H4 (cell line): ENCODE results near the gene AHSP. TPM values are rescaled to one million over a fixed set of nuclear protein-coding genes. Genes with fewer than 3 reads are reported as not detected.
"Not testable (repeated sequence)": the region's sequence is repeated elsewhere in the genome, so short reads cannot be mapped to it uniquely, and the experiment has no call there.

ENCODE experiments used
- DNase-seq: peaks from one replicate; pipeline ENCODE4 v3.0.0-alpha.2; 2015; ENCODE audit warnings: low spot score
- total RNA-seq: library from RNA; depleted of rRNA; stranded (reverse); fragments of >200 nt; shearing (Covaris generic); gene quantifications from 2 replicates; pipeline ENCODE4 v1.2.3, GENCODE V29; 2014; rRNA removed

Gene AHSP
- total RNA-seq, 1 experiment from 2014 or later = not detected

GRCh38 chr16:31531096-31531495 is 3.4 kb downstream of the AHSP start:
- no peak for DNase-seq

DNA sequence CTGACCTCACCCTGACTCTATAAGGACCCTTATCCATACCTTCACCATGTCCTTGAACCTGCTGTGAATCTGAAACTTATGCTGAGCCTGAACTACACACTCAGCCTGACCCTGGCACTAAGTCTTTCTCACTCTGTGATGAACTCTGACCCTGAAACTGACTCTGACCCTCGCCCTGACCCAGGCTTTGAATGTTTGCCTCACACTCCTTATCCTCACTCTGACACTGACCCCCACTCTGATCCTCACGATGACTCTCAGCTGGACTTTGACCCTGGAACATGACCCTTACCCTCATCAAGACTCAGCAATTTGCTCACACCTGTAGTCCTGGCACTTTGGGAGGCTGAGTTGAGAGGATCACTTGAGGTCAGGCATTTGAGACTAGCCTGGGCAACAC is 4.4 kb downstream of the AHSP start:
- DNase-seq = no peak

GRCh38 chr16:31532896-31533295 is 5.2 kb downstream of the AHSP start:
- no peak for DNase-seq

- no peak for DNase-seq
Measured at GRCh38 chr16:31535737-31536136, 8.0 kb downstream of the AHSP start.

DNA sequence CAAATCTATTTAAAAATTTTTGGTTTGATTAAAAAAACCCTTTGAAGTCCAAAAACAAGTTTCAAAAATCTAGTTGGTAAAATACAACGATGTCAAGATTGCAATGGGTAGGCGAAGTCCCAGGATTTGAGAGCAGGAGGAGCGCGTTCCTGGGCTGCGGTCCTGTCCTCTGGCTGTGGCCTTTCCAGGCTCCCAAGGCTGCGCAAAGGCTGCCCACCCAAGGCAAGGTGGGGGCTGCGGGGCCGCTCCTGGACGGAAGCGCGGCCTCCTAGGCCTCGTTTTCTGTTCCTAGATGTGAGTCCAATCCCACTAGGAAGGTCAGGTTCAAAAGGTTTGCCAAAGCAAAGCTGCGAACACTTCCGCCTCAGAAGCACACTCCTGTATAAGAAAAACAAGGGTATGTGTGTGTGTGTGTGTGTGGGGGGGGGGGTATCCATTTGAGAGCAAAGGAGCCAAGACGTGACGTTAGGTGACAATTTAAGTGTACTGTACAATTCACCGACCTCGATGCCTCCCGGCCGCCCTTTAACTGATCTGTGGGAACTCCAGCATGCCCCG is 9.2 kb downstream of the AHSP start:
- DNase-seq = no peak

DNA sequence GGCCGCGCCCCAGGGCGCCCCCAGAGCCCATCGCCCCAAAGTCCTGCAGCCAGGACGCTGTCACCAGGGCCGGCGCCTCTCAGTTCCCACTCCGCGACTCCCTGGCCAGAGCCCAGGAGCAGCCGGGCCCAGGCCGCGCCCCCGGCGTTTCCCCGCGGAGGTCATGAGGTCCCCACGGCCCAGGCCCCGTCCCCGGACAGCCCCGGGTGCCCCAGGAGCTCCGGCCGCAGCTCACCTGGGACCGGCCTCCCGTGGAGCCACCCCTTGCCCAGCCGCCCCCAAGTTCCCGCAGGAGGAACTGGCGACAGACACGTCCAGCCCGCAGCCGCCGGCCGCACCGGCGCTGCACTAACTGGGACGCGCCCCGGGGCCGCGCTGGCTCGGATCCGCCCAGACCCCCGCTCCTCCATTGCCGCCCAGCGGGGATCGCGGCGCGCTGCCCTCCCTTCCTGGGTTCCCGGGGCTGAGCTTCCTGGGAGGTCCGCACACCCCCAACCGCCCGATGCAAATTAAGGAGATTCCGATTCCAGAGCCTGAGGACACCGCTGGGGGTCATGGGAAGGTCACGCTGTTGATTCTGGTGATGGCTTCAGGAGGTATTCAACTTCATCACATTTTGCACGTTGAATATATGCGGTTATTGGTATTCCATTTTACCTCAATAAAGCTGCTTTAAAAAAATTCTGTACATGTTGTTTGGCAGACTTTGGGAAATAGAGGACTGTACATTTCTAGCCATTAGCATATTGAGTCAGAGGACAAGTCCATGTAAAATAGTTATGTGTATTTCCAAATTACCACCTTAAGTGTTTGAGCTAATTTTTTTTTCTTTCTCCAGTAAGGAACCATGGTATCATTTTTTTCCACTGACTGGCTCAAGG is 9.9 kb downstream of the AHSP start:
- DNase-seq = no peak

- DNase-seq = not testable (repeated sequence)
Measured at GRCh38 chr16:31538243-31538598, 10.5 kb downstream of the AHSP start.

DNA sequence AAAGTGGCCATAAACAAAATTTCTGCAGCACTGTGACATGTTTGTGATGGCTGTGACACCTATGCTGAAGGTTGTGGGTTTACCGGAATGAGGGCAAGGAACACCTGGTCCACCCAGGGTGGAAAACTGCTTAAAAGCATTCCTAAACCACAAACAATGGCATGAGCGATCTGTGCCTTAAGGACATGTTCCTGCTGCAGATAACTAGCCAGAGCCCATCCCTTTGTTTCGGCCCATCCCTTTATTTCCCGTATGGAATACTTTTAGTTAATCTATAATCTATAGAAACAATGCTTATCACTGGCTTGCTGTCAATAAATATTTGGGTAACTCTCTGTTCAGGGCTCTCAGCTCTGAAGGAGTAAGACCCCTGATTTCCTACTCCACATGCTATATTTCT is 12.1 kb downstream of the AHSP start:
- not testable (repeated sequence) for DNase-seq

DNA sequence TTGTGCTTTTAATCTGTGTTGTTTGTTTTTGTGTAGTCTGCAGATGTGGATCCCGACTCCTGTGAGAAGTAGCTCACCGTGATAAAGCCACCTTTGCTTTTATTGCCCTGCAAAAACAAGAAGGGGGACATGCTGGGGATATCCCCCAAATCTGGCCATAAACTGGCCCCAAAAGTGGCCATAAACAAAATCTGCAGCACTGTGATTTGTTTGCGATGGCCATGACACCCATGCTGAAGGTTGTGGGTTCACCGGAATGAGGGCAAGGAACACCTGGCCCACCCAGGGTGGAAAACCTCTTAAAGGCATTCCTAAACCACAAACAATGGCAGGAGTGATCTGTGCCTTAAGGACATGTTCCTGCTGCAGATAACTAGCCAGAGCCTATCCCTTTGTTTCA is 15.1 kb downstream of the AHSP start:
- no peak for DNase-seq

DNA sequence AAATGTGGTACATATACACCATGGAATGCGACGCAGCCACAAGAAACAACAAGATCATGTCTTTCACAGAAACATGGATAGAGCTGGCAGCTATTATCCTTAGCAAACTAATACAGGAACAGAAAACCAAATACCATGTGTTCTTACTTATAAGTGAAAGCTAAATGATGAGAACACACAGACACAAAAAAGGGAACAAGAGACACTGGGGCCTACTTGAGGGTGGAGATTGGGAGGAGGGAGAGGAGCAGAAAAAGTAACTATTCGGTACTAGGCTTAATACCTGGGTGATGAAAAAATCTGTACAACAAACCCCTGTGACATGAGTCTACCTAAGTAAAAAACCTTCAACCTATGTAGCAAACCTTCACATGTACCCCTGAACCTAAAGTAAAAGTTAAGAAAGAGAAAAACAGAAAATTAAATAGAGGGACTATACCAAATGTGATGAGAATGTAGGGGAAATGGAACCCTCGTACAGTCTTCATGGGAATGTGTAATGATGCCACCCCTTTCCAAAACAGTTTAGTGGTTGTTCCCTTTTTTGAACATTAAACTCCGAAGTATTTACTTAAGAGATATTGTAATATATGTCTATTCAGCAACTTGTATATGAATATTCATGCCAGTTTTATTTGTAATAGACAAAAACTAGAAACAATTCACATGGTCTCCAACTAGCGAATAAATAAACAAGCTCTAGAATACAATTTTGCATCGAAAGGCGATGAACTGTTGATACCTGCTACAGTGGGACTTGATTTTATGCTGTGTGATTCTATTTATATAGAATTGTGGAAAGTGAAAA is 33.9 kb downstream of the AHSP start:
- DNase-seq = no peak

DNA sequence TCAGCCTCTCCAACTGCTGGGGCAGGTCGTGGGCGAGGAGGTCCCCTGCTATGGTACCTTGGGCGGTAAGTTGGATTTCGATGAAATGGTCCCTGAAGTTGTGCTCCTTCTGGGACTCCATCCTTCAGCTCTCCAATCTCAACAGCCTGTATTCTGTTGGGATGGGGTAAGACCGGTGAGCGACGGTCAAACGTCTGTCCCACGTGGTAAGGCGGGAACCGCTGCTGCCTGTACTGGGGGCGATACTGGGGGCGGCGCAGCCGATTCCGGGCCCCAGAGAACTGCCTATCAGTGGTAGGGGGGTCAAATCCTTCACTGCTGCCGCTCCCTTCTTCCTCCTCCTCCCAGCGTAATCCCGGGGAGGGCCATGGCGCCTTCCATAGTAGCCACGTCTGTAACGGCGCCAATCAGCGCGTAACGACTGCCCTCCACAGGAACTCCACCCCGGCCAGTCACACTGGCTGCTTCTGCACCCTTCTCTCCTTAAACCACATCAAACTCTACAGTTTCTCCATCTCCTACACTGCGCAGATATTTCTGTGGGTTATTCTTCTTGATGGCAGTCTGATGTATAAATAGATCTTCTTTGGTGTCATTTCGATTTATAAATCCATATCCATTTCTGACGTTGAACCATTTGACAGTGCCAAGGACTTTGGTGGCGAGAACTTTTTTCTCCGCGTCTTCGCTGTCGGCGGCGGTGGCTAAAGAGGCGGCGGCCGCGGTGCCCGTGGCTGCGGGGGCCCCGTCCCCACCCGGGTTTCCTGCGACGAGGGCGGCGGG is 41.1 kb downstream of the AHSP start:
- DNase-seq = no peak

DNA sequence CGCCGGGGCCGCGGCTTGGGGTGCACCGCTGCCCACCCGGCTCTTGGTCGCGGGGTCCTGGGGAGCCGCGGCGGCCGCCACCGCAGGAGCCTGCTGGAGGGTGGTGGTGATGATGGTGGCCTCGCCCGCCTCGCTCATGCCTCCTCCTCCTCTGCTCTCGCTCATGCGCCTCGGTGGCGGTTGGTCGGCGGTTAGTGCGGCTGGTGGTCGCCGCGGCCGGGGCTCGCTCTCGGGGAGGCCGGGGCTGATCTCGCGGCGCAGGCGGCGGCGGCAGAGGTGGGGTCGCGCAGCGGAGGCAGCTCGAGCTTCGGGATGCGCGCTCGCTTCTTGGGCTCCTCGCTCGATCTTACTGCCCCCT is 41.6 kb downstream of the AHSP start:
- no peak for DNase-seq

- DNase-seq = no peak
Measured at GRCh38 chr16:31572821-31573220, 45.1 kb downstream of the AHSP start.

GRCh38 chr16:31574159-31574558 is 46.5 kb downstream of the AHSP start:
- not testable (repeated sequence) for DNase-seq

- no peak for DNase-seq
Measured at GRCh38 chr16:31577411-31577810, 49.7 kb downstream of the AHSP start.

Other genes with a start within 250 kb of the AHSP start
- gene ITGAX, start 172.7 kb upstream of the AHSP start, total RNA-seq = 1.8 and 4.4 TPM in 2 replicates
- gene ITGAD, start 134.6 kb upstream of the AHSP start, total RNA-seq = not detected in 2 replicates
- not detected in 2 replicates for gene COX6A2, start 99.5 kb upstream of the AHSP start, total RNA-seq
- gene ZNF843, start 85.1 kb upstream of the AHSP start, total RNA-seq = 0.08 TPM in 1 of 2 replicates, not detected in the other
- 5.2 and 5.5 TPM in 2 replicates for gene ARMC5, start 68.4 kb upstream of the AHSP start, total RNA-seq
- 12.8 and 18.9 TPM in 2 replicates for gene TGFB1I1, start 55.7 kb upstream of the AHSP start, total RNA-seq
- not detected in 2 replicates for gene SLC5A2, start 44.8 kb upstream of the AHSP start, total RNA-seq
- 34.2 and 36.4 TPM in 2 replicates for gene RUSF1, start 19.5 kb upstream of the AHSP start, total RNA-seq